GM12892 (cell line): Measurements from ENCODE around the gene TRIM17.

ENCODE experiments used
- POLR2A ChIP-seq: IDR thresholded peaks from 2 replicates; pipeline ENCODE4 v1.6.1; 2011; ENCODE audit warnings: low read depth, low read length, control low read depth
- POLR2AphosphoS5 ChIP-seq: IDR thresholded peaks from 2 replicates; pipeline ENCODE4 v1.6.1; 2011; ENCODE audit warnings: low read depth, low read length, control low read depth
- TAF1 ChIP-seq: IDR thresholded peaks from 2 replicates; pipeline ENCODE4 v1.6.1; 2011; ENCODE audit warnings: low read depth, mild to moderate bottlenecking, control low read depth, low read length, borderline replicate concordance

- TF ChIP-seq TAF1 (no peak), POLR2A (no peak), POLR2AphosphoS5 (no peak)
These were observed 39.7 kb downstream of the TRIM17 start for GRCh38 chr1:228376651-228377631.
